Stimulated activated CD8-positive, alpha-beta memory T cell treated with anti-CD3 and anti-CD28 coated beads, Interleukin-4, amount 100 ng/mL, for 48 hours (primary cell): ENCODE data around the gene NRIP3.

ENCODE experiments used
- DNase-seq: peaks from one replicate; pipeline ENCODE4 v3.0.0-alpha.2; 2020

Gene NRIP3

DNA sequence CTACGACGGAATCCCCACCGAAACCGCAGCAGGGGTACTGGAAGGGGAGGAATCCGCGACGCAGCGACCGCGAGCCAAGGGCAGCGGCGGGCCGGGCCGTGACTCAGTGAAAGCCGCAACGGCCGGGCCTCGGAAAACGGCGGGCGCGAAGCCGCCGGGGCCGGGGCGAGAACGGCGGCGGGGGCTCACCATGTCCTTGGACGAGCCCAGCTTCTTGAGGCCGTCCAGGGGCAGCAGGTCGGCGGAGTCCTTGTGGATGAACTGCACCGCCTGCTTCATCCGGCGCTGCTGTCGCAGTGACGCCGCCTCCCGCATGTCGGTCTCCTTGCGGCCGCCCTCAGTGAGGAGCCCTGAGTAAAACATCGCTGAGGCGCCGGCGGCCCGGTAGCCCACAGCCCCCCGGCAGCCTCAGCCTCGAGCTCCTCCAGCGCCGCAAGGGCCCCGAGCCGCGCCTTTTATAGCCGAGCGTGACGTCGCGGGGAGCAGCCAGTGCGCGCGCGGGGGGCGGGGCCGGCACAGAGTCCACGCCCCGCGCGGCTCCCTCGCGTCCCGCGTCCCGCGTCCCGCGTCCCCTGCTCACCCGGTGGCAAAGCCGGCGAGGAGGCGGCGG is at the start of gene NRIP3:
Gene NRIP3, minus strand, starts transcription at position 429 of the 610 bp plus-strand sequence. Its CDS starts 66 bp downstream, at position 363.
- DNase-seq, result peak; percentile 77

DNA sequence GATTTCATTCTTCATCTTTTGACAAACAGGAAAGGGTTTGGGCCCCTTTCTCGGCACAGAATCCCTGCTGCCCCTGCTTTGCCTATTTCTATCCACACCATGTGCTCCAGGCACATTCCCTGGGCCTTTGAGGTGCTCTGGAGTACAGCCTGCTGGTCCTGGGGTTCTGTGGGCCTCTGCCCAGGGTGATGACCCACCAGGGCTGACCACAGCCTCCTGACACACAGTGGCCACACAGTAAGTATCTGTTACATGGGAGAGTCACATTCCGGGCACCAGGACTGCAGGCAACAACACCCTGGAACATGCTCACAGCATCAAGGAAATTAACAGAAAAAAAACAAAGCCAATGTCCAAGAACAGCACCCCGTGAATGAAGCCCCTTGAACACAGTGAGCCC is 48.5 kb upstream of the NRIP3 start:
- DNase-seq, result no peak

DNA sequence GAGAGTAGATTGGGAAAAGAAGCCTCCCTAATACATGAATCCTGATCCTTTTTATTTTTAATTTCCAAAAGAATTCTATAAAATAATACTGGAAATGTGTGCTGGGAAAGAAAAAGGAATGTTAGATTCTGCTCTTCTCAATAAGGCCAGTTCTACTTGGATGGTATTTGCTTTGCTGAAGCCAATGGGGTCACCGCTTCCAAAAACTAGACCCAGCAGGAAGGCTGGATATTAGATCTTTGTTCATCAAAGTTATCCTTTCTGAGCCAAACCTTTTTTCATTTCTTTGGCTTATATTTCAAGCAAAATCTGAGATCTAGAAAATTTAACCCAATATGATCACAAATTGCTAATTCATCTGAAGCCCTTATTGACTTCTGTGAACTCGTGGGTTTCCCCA is 46.2 kb upstream of the NRIP3 start:
- DNase-seq, result no peak

DNA sequence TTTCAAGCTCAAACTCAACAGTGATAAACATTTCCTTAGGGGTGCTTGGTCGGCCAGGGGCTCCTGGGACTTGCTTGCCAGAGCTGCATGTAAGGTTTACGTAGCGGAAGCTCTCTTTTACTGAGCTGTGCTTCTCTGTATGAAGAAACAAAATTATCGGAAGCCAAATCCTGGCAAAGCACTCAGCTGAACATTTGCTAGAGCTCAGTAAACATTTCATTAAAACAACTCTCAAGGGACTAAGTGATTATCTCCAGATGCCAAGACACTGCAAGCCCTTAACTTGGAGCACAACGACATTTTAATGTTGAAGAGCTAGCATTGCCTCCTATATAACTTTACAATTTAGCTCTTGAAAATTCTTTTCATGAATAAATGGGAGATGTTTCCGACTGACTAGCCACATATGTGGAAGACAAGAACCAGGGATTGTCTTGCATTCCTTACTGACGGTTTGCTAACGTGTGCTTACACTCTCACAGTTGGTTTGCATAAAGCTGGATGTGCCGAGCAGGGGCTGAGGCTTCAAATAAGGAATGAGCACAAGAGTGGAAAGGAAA is 44.2 kb upstream of the NRIP3 start:
- no peak for DNase-seq

DNA sequence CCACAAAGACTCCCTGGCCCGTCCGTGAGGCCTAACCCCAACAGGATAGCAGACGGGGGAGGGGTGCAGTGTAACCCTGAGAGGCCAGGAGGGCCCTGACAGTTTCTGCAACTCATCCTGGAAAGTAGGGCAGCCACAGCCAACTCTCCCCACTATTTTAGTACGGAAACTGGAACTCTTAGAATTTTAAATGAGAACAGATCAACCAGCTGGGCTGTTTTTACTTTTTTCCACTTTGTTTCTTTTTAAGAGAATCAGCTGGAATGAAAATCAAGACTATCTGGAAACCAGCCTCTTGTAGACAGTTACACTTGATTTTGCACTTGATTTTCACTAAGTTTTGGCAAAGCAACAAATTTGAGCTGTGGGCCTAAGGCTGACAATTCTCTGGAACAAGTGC is 42.7 kb upstream of the NRIP3 start:
- no peak for DNase-seq

DNA sequence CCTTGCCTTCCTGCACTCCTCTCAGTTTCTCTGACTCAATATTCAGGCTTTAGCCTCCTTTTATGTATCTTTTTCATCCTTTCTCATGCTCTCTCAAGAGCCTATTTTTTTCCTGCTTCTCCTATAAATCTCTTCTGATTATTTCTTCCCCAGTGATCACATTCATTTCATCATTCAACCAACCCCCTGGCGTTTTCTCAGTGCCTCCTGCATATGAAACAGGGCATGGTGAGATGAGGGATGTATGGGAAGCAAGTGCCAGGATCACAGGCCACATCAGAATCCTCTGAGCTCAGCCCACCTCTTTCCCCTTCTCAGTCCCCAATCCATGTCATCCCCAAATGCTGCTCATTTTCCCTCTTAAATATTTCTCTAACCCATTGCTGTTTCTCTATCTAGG is 38.7 kb upstream of the NRIP3 start:
- DNase-seq, result no peak

DNA sequence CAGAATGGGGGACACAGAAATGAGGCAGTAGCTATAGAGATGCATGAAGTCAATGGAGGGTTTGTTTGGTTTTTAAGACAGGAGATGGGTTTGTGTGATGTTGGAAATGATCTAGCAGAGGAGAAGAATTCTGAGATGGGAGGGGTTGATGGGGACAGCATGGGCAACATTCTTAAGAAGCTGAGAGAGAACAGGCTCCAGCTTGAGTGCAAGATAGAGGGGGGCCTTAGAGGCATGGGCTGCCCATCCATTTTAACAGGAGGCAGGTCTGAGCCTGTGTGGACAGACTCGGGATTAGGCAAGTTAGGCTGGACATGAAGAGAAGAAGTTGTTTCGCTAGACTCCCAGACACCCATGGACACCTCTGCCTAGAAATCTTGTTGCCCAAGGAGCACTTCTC is 37.9 kb upstream of the NRIP3 start:
- no peak for DNase-seq

DNA sequence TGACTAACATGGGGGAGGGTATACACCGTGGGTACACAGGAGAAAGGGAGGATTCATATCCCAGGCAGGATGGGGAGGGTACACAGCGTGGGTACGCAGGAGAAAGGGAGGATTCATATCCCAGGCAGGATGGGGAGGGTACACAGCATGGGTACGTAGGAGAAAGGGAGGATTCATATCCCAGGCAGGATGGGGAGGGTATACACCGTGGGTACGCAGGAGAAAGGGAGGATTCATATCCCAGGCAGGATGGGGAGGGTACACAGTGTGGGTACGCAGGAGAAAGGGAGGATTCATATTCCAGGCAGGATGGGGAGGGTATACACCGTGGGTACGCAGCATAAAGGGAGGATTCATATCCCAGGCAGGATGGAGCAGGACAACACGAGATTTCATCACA is 36.6 kb upstream of the NRIP3 start:
- DNase-seq, result no peak

DNA sequence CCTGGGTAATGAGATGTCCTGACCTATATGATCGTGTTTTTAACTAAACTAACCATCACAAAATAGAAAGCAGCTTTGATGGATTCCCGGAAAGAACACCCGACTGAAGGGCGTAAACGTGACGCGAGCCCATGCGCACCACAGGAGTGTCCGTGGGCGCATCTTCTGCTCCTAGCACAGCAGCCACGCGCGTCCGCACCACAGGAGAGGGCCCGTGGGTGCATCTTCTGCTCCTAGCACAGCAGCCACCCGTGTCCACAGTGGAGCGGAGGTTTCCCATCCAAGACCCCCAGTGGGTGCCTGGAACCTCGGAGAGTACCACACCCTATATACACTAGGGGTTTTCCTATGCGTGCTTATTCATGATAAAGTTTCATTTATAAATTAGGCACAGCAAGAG is 36.1 kb upstream of the NRIP3 start:
- DNase-seq, result no peak

DNA sequence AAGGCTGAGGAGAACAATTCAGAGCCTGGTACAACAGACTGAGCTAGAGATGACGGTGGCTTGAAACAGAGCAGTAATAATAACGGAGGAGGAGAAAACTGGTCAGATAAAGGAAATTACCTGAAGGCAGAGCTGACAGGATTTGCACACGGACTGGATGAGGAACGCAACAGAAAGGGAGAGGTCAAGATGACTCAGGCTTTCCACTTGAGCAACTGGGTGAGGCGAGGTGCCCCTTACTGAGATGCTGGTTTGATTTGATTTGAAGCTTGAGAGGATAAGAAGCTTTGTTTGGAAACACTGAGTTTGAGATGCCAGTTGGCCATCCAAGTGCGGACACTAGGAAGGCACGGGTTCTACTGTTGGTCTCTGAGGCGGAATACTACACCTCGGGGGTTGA is 35.4 kb upstream of the NRIP3 start:
- DNase-seq, result no peak

DNA sequence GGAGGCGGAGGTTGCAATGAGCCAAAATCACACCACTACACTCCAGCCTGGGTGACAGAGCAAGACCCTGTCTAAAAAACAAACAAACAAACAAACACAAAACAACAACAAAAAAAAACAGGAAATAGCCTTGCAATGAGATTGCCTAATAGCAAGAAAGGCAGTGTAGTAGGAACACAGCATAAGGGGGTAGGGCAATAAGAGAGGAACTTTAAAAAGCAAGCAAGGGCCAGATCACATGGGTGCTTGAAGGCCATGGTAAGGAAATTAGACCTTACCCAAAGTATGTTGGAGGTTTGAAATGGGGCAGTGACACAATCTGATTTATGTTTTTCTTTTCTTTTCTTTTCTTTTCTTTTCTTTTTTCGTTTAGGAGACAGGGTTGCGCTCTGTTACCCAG is 34.7 kb upstream of the NRIP3 start:
- DNase-seq, result no peak

DNA sequence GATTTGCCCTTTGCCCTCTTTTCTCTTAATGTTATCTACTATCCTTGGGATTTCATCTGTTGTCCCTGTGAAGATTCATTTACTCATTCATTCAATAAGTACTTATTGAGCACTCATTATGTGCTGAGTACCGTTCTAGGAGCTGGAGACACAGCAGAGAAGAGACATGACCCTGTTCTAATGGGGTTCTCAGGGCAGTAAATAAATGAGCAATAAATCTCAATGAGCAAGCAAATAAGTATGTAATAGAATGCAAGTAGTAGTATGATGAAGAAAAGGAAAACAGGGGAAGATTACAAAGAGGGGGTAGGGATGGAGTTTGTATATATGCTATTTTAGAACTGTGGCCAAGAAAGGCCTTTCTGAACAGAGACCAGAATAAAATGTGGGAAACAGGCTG is 34.2 kb upstream of the NRIP3 start:
- no peak for DNase-seq

DNA sequence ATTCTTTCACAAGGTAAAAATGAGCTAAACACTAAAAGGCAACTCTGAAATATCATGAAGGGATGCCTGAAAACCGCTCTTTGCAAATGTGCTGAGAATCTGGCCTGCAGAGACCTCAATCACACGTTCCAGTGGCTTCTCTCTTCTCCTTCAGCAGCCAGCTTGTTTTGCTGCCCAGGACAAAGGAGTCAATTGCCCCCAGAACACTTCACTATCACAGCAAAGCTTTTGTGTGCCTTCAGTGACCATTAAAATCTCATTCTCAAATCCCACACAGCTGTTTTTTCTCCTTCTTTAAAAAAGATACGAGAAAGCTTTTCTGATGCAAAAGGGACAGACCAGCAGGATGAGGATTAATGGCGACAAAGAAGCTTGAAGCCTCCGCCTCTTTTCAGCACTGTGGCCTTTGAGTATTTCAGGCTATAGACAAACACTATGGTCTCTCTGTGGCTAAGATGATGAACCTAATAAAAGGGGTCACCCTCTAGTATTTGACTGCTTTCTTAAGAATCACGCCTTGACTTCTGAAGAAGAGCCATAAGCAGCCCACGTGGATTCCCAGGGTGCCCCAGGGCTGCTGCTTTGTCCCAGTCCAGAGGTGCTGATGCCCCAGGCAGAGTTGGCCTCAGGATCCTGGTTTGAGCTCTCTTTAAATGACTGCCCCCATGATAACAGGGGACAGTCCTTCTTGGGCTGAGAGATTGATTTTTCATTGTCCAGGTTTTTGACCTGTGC is 33.4 kb upstream of the NRIP3 start:
- no peak for DNase-seq

DNA sequence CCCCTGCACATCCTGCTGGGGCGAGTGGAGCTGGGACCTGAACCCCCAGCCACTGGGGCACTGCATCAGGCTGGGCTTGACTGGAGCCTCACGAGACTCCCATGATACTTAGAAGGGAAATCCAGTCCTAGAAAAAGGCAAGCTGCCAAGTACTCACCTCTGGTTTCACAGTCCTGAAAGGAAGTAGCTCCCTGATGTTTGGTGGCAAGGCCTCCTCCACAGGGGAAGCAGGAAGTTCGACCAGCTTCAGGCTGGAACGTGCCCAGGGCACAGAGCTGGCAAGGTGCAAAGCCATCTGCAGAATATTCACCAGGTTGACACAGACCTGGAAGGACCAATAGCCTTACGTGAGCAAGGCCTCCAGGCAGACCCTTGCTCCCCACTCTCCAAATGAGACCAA is 26.8 kb upstream of the NRIP3 start:
- no peak for DNase-seq

DNA sequence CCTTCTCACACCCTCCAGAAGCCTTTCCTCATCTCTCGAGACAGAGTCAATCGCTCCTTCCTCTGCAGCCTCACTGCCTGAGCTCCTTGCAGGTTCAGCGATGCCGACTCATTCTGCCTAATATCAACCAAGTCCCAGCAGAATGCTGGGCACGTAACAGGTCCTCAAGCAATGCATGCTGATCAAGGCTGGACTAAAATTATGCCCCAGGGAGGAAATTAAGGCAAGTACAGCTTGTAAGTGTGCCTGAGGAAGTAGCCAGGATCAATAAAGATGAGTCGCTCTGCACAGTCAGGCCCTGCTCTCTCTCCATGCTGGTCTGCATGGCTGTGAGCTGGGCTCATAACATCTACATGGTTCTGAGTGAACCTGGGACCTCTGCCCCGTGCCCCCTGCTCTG is 25.6 kb upstream of the NRIP3 start:
- DNase-seq, result no peak

DNA sequence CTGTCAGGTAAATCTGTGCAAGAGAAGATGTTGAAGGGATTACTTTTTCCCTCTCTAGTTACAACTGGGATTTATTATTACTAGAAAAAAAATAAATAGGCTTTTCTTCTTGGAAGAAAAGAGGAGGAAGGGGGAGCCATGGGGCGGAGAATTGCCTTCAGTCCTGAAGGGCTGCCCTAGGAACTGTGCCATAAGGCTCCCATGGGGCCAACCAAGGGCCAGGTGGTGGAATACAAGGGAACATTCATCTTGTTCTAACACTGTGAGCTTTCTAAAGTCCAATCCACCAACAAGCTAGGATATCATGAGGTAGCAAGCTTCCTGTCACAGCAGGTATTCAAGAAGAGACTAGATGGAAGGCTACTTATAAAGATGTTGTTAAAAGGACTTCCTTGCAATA is 24.8 kb upstream of the NRIP3 start:
- DNase-seq, result no peak

DNA sequence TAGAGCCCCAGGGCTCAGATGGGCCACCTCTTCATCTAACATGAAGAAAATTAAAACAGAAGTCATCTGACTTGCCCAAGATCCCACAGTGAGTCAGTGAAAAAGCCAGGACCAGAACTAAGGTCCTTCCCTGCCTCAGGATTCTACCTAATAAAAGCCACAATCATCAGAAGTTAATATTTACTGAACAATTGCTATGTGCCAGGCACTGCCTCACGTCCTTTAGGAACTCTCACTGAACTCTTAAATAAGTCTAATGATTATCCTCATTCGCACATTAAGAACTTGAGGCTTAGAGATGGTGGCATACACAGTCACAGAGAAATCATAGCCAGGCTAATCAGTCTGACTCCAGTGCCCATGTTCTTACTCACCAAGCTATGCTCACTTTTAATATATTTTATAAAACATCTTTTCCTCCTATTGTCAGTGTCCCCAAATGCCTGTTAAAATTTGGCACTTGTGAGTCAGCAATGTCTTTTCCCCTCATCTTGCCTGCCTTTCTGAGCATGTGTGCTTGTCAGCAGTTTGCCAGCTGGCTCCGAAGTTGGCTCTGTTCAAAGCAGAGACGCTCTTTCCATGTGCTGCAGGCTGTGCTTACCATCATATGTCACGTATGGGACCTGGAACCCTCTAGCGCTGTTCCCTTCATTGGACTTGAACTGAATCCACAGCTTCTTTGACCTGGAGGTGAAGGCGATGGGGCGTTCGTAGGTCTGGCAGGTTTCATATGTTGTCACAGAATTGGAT is 21.5 kb upstream of the NRIP3 start:
- DNase-seq, result no peak

DNA sequence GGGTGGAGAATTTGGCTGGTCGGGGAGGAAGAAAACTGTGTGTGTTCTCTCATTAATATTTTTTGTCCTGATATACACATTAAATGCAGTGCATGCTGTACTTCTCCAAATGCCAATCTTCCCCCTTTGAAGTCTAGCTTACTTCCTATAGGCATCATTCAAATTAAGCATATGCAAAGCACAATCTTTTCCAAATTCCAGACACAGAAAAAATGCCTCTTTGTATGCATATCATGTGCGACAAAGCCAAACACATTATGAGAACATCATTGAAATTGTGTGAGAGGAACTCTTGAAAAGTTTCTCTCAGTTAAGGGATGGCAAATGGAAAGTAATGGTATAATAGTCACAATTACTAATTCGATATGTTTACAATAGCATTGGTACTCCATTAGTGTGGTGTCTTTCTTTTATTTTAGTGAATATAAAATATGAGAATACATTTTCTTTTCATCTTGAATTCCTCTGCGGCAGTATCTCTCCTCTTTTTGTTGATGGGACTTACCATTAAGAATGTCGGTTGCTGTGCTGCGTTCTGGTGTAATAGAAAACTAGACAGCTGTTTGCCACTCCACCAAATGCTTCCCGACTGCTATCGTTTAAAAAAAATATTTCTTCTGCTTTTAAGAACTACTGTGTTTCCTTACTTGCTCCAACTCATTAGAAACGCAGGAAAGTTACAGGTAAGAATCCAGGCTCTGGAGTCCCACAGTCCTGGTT is 19.3 kb upstream of the NRIP3 start:
- no peak for DNase-seq

DNA sequence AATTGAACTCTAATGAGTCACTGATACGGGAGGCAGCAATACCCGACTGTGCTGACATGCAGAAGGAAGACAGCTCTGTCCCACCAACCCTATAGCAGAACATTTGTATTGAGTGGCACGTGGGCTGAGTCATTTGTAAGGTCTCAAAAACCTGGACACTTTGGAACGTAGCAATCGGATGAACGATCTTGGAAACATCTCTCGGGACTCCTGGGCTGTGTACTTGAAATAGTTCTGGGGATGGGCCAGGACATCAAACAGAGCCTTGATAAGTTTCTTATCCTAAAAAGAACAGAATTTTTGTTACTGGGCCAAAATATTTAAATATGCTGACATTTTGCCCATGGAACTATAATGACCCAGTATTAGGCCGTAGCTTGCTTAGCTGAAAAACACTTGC is 17.1 kb upstream of the NRIP3 start:
- DNase-seq, result no peak

DNA sequence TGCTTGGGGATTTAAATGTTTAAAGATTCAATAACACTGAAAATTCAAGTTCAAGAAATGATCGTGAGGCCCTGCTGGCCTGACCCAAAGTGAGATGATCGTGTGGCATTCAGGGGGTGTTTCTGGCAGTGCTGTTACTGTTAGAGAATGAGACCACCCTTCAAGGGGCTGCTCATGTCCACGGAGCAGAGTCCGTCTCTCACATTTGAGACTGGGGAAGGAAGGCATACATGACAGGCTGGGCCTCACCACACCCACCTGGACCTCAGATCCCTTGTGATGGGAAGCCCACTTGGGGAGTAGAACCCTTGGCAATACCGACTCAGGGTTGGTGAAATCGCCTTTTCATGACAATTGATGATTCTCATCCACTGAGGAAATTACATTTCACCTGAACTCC is 16.1 kb upstream of the NRIP3 start:
- no peak for DNase-seq

DNA sequence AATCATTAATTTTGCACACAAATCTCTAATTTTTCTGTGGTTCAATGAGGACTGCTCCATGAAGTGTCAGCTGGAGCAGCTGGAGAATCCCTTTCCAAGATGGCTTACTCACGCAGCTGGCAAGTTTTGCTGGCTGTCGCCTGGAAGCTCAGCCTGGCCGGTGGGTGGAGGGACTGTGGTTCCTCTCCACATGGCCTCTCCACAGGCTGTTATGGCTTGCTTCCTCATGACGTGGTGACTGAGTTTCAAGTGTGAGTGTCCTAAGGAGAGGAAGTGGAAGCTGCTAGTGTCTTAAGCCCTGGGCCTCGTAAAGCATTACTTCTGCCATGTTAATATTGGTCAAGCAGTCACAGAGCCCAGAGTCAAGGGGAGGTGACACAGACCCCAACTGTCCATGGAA is 14.0 kb upstream of the NRIP3 start:
- no peak for DNase-seq

DNA sequence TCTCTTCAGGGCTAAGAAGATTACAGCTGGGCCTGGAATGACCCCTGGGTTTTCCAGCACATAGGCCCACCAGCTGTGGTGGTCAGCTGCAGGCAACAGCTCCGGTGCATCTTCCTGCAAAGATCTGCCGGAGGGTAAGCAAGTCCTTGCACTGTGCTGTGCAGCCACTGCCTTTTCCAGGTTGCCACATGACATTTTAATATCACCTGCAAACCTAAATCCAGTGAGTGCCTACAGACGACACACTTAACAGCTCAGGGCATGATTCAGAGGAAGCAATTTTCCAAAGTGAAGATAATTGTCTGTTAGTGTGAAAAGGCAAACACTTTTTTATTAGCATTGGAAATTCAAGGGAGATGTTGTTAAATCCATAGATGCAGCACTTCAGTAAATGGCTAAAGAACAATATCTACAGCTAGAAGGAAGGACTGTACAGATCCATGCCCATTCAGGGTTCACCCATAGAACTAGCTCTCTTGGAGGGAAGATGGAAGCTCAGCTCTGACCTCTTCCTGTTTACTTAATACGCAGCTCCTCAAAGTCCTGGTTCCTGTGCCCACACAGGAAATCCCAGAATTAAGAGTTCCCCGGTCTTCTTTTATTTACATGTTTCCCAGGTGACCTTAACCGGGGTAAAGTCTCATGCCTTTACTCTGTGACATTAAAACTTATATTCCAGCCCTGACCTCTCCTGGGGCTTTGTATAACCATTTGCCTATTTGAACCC is 13.3 kb upstream of the NRIP3 start:
- no peak for DNase-seq

DNA sequence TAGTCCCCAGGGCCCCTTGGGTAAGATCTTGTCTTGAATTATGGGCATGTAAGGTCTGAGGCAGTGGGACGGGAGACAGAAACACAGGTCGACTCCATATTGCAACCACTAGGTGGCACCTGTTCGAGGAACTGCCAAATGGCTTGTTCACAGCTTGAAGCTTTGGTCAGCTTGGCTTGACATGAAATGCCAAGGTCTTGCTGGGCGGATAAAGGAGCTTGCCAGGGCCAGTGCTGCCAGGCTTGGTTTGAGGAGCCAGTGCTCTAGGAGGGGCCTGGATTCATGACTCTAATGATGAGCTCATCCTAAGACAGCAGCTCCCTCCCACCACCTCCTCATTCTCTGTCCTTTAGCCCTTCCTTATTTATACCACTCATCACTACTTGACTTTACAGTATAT is 11.9 kb upstream of the NRIP3 start:
- peak; percentile 62 for DNase-seq
